OCI-LY1 (cell line): Measurements from ENCODE around the gene MN1.
A peak's percentile ranks its signal among the peaks of the same experiment; 100 is the strongest.

Experiments used
- EZH2 ChIP-seq: fragments of 200-600 bp; sonication (generic), shearing (Covaris generic); IDR thresholded peaks from 2 replicates; pipeline ENCODE4 v1.8.0; 2017; ENCODE audit warnings: borderline replicate concordance, mixed run types, mild to moderate bottlenecking, antibody characterized with exemption, low read length, moderate library complexity, mixed read lengths
- TF ChIP-seq, protein P1 (sequence below): fragments of 200-600 bp; sonication (generic), shearing (Covaris generic); IDR thresholded peaks from 2 replicates; pipeline ENCODE4 v1.5.1; 2017; ENCODE audit warnings: mild to moderate bottlenecking, antibody characterized with exemption, low read length, moderate library complexity, mixed read lengths

DNA sequence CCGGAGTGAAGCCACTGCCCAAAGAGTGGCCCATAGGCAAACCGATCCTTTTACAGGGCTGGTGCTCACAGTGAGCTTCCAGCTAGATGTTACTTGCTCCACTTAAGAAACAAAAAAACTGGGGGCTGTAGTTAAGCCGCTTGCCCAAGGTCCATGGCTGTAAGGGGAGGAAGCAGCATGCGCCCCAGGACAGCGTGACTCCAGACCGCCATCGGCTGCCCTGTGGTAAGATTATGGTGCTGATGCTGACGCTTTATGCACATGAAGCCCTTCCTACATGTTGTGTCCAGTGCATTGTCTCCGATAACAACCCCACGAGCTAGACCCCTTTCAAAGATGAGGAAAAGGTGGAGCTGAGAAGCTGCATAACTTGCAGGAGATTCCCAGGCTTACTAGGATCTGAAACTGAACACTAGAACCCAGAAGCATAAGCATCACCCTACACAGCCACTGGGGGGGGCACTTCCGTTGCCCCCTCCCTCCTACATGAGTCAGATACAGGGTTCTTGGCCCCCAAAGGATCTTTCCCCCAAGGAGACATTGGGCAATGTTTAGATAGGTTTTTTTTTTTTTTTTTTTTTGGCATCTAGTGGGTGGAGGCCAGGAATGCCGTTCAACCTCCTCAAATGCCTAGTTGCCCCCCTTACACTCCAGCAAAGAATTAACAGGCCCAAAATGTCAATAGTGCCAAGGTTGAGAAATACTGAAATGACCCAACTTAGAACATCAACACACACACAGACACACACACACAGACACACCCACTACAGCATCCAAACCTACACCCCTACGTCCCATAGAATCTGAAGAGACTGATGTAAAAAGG lies 53.9 kb downstream of the MN1 start:
- no peak for TF ChIP-seq EZH2
- TF ChIP-seq, protein P1, sequence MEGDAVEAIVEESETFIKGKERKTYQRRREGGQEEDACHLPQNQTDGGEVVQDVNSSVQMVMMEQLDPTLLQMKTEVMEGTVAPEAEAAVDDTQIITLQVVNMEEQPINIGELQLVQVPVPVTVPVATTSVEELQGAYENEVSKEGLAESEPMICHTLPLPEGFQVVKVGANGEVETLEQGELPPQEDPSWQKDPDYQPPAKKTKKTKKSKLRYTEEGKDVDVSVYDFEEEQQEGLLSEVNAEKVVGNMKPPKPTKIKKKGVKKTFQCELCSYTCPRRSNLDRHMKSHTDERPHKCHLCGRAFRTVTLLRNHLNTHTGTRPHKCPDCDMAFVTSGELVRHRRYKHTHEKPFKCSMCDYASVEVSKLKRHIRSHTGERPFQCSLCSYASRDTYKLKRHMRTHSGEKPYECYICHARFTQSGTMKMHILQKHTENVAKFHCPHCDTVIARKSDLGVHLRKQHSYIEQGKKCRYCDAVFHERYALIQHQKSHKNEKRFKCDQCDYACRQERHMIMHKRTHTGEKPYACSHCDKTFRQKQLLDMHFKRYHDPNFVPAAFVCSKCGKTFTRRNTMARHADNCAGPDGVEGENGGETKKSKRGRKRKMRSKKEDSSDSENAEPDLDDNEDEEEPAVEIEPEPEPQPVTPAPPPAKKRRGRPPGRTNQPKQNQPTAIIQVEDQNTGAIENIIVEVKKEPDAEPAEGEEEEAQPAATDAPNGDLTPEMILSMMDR = peak; percentile 20; the same call in 1 of the 2 replicates
